GM13976 (cell line): ENCODE measurements around the gene SLC6A6.

Experiments used
- DNase-seq: peaks from one replicate; pipeline ENCODE4 v3.0.0; 2012; ENCODE audit warnings: low spot score
- CTCF ChIP-seq: IDR thresholded peaks from 2 replicates; pipeline ENCODE4 v1.5.1; 2012; ENCODE audit warnings: borderline replicate concordance, mild to moderate bottlenecking; ENCODE audit not compliant: insufficient read depth; ENCODE audit errors: extremely low read depth, missing control alignments, control extremely low read depth
- in situ Hi-C: fragments of 300-500 bp; cut with MboI; formaldehyde crosslinking; loops from one replicate; pipeline ENCODE4 v1.12.0; 2022; ENCODE audit warnings: low sequenced_read_pairs, mixed read lengths, inconsistent platforms; ENCODE audit not compliant: unreplicated experiment

SLC6A6 gene

GRCh38 chr3:14521611-14522010 is 119.2 kb downstream of the SLC6A6 start:
- in situ Hi-C loops = no loop called here
- no peak for DNase-seq

DNA sequence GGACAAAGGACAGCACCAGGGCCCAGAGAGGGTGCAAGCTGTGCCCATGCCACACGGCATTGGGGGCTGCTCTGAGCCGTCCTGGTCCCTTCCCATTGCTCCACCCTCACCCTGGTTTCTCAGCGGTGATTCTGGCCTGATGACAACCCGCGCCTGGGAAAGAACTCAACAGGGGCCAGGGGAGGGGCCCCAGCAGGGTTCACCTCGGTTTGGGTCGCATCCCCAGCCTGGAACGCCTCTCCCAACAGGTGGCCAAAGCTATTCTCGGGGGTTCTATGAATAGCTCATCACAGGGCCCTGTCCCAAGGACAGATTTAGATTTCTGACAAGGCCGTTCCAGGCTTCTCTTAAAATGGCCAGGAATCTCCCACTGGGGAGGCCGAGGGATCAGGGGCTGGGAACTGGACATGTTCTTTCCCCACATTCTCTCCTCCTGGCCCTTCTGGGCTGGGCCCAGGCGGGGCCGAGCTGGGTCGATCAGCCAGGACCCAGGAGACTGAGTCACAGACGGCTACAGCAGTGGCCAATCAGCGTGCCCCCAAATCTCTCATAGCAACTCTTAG is 119.8 kb downstream of the SLC6A6 start:
- in situ Hi-C loops = no loop called here
- no peak for DNase-seq
- TF ChIP-seq CTCF = no peak

More at GRCh38 chr3:14521611-14522010, 119.2 kb downstream of the SLC6A6 start:
- TF ChIP-seq CTCF = no peak

GRCh38 chr3:14522768-14523167 is 120.4 kb downstream of the SLC6A6 start:
- no peak for DNase-seq
- in situ Hi-C loops = no loop called here
- TF ChIP-seq CTCF = no peak

DNA sequence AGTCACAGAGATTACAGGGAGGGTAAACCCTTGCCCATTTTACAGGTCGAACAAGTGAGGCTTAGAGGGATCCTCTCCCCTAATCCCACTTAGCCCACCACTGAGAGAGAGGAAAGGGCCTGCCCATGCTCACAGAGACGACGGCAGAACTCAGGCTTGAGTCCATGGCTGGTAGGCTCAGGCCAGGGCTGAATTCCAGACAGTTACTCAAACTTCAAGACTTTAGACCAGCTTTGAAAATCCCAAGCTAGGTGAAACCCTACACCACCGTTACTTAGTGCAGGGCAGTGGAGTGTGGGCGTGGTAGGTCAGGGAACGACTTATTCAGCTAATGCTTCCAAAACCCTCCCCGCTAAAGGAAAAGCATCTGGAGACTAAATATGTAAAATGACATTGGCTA is 121.4 kb downstream of the SLC6A6 start:
- in situ Hi-C loops = no loop called here
- no peak for DNase-seq
- TF ChIP-seq CTCF = no peak

GRCh38 chr3:14524311-14524711 is 121.9 kb downstream of the SLC6A6 start:
- in situ Hi-C loops = no loop called here
- TF ChIP-seq CTCF = no peak
- DNase-seq = no peak

DNA sequence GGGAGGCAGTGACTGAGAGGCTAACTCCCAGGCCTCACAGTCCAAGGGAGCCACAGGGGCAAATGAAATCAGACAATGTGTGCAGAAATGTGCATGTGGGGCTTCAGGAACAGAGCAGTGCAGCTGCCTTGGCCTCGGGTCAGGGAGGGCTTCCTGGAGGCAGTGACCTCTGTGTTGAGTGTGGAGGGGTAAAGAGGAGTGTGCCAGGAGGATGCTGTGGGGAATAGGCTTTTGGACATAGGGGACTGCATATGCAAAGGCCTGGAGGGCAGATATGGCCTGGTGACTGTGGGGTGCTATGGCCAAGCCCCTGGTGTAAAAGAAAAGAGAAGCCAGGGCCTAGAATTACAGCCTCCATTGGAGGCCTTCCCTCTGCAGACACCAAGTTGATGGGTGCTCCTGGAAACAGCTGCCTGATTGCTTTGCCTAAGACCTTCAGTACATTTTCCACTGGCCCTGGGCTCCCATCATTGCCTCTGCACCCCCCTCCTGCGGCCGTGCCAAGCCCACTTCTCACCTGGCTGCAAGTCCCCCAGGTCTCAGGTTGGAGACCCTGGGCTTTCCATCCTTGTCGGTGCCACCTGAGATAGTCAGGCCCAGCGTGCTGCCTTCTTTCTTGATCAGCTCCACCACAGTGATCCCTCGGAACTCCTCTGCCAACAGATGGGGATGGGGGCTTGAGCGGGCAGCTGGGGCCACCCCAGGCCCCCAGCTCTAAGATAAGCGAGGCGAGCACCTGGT is 122.7 kb downstream of the SLC6A6 start:
- no peak for DNase-seq
- TF ChIP-seq CTCF = no peak
- in situ Hi-C loops = no loop called here
